GM19328 (cell line): ENCODE measurements around the gene C9orf78.

Experiments used
- ATAC-seq: cut with Tn5 transposase; IDR thresholded peaks from one replicate; pipeline ENCODE4 v1.9.1; 2021; ENCODE audit warnings: mild to moderate bottlenecking, moderate library complexity; ENCODE audit not compliant: unreplicated experiment

Gene C9orf78

GRCh38 chr9:129868023-129868871, 33.2 kb upstream of the C9orf78 start:
- no peak for ATAC-seq

GRCh38 chr9:129867136-129868022, 32.3 kb upstream of the C9orf78 start:
- ATAC-seq: no peak

- no peak for ATAC-seq
Measured at GRCh38 chr9:129866394-129867135, 31.5 kb upstream of the C9orf78 start.

GRCh38 chr9:129865668-129866320, 30.7 kb upstream of the C9orf78 start:
- ATAC-seq: no peak

GRCh38 chr9:129864991-129865647, 30.0 kb upstream of the C9orf78 start:
- no peak for ATAC-seq

GRCh38 chr9:129863059-129863690, 28.1 kb upstream of the C9orf78 start:
- ATAC-seq: no peak

- ATAC-seq: no peak
Measured at GRCh38 chr9:129861447-129861827, 26.4 kb upstream of the C9orf78 start.

GRCh38 chr9:129860653-129861446, 25.8 kb upstream of the C9orf78 start:
- no peak for ATAC-seq

- no peak for ATAC-seq
Measured at GRCh38 chr9:129858167-129858962, 23.3 kb upstream of the C9orf78 start.

- ATAC-seq: no peak
Measured at GRCh38 chr9:129857207-129857606, 22.1 kb upstream of the C9orf78 start.

GRCh38 chr9:129854588-129855110, 19.6 kb upstream of the C9orf78 start:
- no peak for ATAC-seq

GRCh38 chr9:129853614-129854013, 18.5 kb upstream of the C9orf78 start:
- ATAC-seq: no peak

GRCh38 chr9:129852579-129852978, 17.5 kb upstream of the C9orf78 start:
- no peak for ATAC-seq

GRCh38 chr9:129851821-129852220, 16.7 kb upstream of the C9orf78 start:
- ATAC-seq: no peak

- ATAC-seq: no peak
Measured at GRCh38 chr9:129850821-129851550, 15.9 kb upstream of the C9orf78 start.

- no peak for ATAC-seq
Measured at GRCh38 chr9:129849901-129850300, 14.8 kb upstream of the C9orf78 start.
